Neuronal stem cell (in vitro differentiated cells): ENCODE results near the gene BCL2.

Experiments used
- DNase-seq: peaks from one replicate; pipeline ENCODE4 v3.0.0-alpha.2; 2013; ENCODE audit warnings: low spot score
- H2AFZ ChIP-seq: one replicate; pipeline ENCODE4 v1.6.1; 2013; ENCODE audit warnings: mild to moderate bottlenecking, low read length, inconsistent platforms
- H2AK5ac ChIP-seq: 2 replicates; pipeline ENCODE4 v1.6.1; 2013; ENCODE audit warnings: low read depth, mild to moderate bottlenecking, inconsistent platforms, low read length, moderate library complexity, mixed read lengths
- H2BK120ac ChIP-seq: 2 replicates; pipeline ENCODE4 v1.6.1; 2013; ENCODE audit warnings: low read depth, mild to moderate bottlenecking, inconsistent platforms, low read length, moderate library complexity, mixed read lengths
- H2BK12ac ChIP-seq: one replicate; pipeline ENCODE4 v1.6.1; 2013; ENCODE audit warnings: low read length, inconsistent platforms
- H2BK15ac ChIP-seq: 2 replicates; pipeline ENCODE4 v1.6.1; 2013; ENCODE audit warnings: mild to moderate bottlenecking, low read length, inconsistent platforms, mixed read lengths
- H2BK5ac ChIP-seq: one replicate; pipeline ENCODE4 v1.6.1; 2013; ENCODE audit warnings: inconsistent platforms, mild to moderate bottlenecking, low read length, moderate library complexity
- H3K14ac ChIP-seq: one replicate; pipeline ENCODE4 v1.6.1; 2013; ENCODE audit warnings: low read length, inconsistent platforms
- H3K18ac ChIP-seq: 2 replicates; pipeline ENCODE4 v1.6.1; 2013; ENCODE audit warnings: low read length, inconsistent platforms
- H3K23ac ChIP-seq: 2 replicates; pipeline ENCODE4 v1.6.1; 2013; ENCODE audit warnings: low read depth, mild to moderate bottlenecking, mixed read lengths, low read length, inconsistent platforms; ENCODE audit not compliant: poor library complexity
- H3K27ac ChIP-seq: replicated peaks from 3 replicates; pipeline ENCODE4 v1.5.1; 2013; ENCODE audit warnings: low read length, inconsistent platforms
- H3K27me3 ChIP-seq, 3 experiments: 2 replicates each; pipeline ENCODE4 v1.6.1; 2013; ENCODE audit warnings: low read length in 3 of 3, mild to moderate bottlenecking in 2 of 3, inconsistent platforms in 1 of 3, low read depth in 1 of 3, mixed read lengths in 1 of 3, moderate library complexity in 1 of 3; ENCODE audit not compliant: control insufficient read depth in 3 of 3, insufficient read depth in 3 of 3
- H3K36me3 ChIP-seq, 2 donors: replicated peaks in 1 of 2; 2 replicates each; pipeline ENCODE4 v1.6.1; 2013; ENCODE audit warnings: low read length in 2 of 2; ENCODE audit not compliant: control insufficient read depth in 2 of 2, insufficient read depth in 2 of 2
- H3K4ac ChIP-seq: 2 replicates; pipeline ENCODE4 v1.6.1; 2013; ENCODE audit warnings: inconsistent platforms, mild to moderate bottlenecking, low read length, moderate library complexity
- H3K4me1 ChIP-seq, 2 donors: 1 replicate in 1 of 2; 2 replicates in 1 of 2; pipeline ENCODE4 v1.6.1; 2013; ENCODE audit warnings: low read length in 2 of 2, low read depth in 1 of 2; ENCODE audit not compliant: control insufficient read depth in 2 of 2, insufficient read depth in 1 of 2
- H3K4me2 ChIP-seq: one replicate; pipeline ENCODE4 v1.6.1; 2013; ENCODE audit warnings: mild to moderate bottlenecking, low read length, inconsistent platforms; ENCODE audit not compliant: insufficient read depth, poor library complexity, severe bottlenecking
- H3K4me3 ChIP-seq, 2 donors: 2 replicates each; pipeline ENCODE4 v1.5.1; 2013; ENCODE audit warnings: low read length in 2 of 2, mild to moderate bottlenecking in 2 of 2, inconsistent platforms in 1 of 2, moderate library complexity in 1 of 2
- H3K79me1 ChIP-seq: one replicate; pipeline ENCODE4 v1.6.1; 2013; ENCODE audit warnings: low read depth, mild to moderate bottlenecking, inconsistent platforms, low read length, moderate library complexity
- H3K9ac ChIP-seq: one replicate; pipeline ENCODE4 v1.6.1; 2013; ENCODE audit warnings: mild to moderate bottlenecking, low read depth, low read length, inconsistent platforms; ENCODE audit not compliant: poor library complexity
- H3K9me3 ChIP-seq, 2 donors: replicated peaks in 1 of 2; 2 replicates each; pipeline versions ENCODE3 to v1.6.1; 2013; ENCODE audit warnings: low read length in 2 of 2, mild to moderate bottlenecking in 2 of 2, inconsistent platforms in 1 of 2, low read depth in 1 of 2, mixed read lengths in 1 of 2, moderate library complexity in 1 of 2; ENCODE audit not compliant: control insufficient read depth in 2 of 2, insufficient read depth in 1 of 2
- H4K8ac ChIP-seq: one replicate; pipeline ENCODE4 v1.6.1; 2013; ENCODE audit warnings: low read depth, mild to moderate bottlenecking, inconsistent platforms, low read length, moderate library complexity
- H4K91ac ChIP-seq: one replicate; pipeline ENCODE4 v1.6.1; 2013; ENCODE audit warnings: low read length, low read depth, mild to moderate bottlenecking, inconsistent platforms; ENCODE audit not compliant: poor library complexity
- whole genome bisulfite sequencing, 2 donors: extraction: QIAGEN DNeasy Blood & Tissue Kit; methylation state at CpG; one replicate each; pipeline ENCODE4 v1.1.7; 2013; ENCODE audit warnings: missing lambda C conversion rate in 2 of 2, mixed read lengths in 1 of 2; ENCODE audit not compliant: insufficient read length in 2 of 2, insufficient replicate concordance in 1 of 2; ENCODE audit errors: extremely low coverage in 2 of 2; 5-methylcytosine and 5-hydroxymethylcytosine counted together

The BCL2 gene

DNA sequence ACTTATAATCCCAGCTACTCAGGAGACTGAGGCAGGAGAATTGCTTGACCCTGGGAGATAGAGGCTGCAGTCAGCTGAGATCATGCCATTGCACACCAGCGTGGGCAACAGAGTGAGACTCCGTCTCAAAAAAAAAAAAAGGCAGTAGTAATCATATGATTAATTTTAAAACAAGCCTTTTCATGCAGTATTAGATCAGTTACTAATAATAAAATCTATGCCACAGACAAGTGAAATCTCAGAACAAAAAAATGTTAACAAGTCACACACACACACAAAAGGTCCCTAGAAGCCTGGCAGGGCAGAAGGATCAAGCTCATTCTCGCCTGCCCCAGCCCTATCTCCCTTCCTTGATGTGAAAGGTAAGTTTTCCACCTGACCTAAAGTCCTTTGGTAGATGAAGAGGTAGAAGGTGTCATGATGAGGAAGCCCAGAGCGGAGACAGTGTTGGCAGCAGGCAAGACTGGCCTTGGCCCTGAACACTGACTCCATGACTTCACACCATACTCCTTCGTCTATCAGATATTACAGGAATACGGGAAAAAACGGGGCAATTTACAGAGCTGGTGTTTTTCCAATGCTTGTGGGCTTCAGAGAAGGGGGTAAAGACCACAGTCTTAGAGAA lies 36.8 kb upstream of the BCL2 start:
- Histone ChIP-seq H3K27ac (no peak overlapping the region), H2BK5ac (no peak overlapping the region), H2BK120ac (no peak overlapping the region), H3K4me1 (no peaks in the 10 kb centered on the region), H4K91ac (no peak overlapping the region), H2BK12ac (no peak overlapping the region), H3K14ac (no peak overlapping the region), H3K4ac (no peak overlapping the region), H3K79me1 (no peaks in the 10 kb centered on the region), H3K9me3 (no peaks in the 10 kb centered on the region), H3K18ac (no peak overlapping the region), H4K8ac (no peak overlapping the region), H3K36me3 (peaks cover 16 to 94% of the 10 kb centered on the region in 2 donors), H3K27me3 (no peaks in the 10 kb centered on the region), H3K4me3 (no peak overlapping the region), H2AFZ (no peak overlapping the region), H3K9ac (no peak overlapping the region), H2BK15ac (no peak overlapping the region), H3K23ac (no peak overlapping the region), H2AK5ac (no peak overlapping the region), H3K4me2 (no peak overlapping the region)
- no peak for DNase-seq
- no CpG with 5 or more reads among the region's 7 CpGs for WGBS, 2 donors

- Histone ChIP-seq H3K23ac (no peak overlapping the region), H3K27me3 (no peaks in the 10 kb centered on the region), H3K4me3 (no peak overlapping the region), H2AK5ac (no peak overlapping the region), H3K4me1 (no peaks in the 10 kb centered on the region), H3K9ac (no peak overlapping the region), H4K8ac (no peak overlapping the region), H2BK15ac (no peak overlapping the region), H2BK120ac (no peak overlapping the region), H4K91ac (no peak overlapping the region), H3K4ac (no peak overlapping the region), H3K27ac (no peak overlapping the region), H3K14ac (no peak overlapping the region), H2AFZ (no peak overlapping the region), H2BK12ac (no peak overlapping the region), H3K18ac (no peak overlapping the region), H3K4me2 (no peak overlapping the region), H3K36me3 (peaks cover 28 to 95% of the 10 kb centered on the region in 2 donors), H3K9me3 (no peaks in the 10 kb centered on the region), H3K79me1 (no peaks in the 10 kb centered on the region), H2BK5ac (no peak overlapping the region)
- no peak for DNase-seq
- WGBS, 2 donors: no CpG with 5 or more reads among the region's 2 CpGs
Observed at GRCh38 chr18:63350230-63350629, 30.7 kb upstream of the BCL2 start.

DNA sequence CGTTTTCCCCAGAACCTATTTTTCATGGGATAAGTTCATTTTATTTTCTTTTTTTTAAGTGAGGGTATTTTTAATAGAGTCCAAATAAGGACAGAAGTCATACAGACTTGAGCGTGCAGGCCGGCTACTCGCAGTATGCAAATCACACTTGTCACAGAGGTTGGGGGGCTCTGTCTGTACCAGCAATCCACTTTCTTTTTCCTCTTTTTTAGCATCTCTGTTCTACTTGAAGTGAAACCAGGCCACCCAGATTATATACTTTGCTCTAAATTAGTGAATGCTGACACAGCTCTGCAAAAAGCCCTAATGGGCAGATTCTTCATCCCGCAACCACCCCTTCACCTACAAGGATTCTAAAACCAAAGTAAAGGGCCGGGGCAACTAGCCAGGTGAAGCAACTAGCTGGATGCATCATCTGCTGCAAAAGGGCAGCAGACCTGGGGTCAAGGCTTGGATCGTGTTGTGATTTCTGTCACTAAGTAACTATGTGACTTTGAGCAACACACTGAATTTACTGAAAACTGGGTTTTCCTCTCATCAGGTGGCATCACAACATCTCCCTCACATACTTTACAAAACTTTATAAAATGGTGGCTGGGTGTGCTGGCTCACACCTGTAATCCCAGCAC lies 29.1 kb upstream of the BCL2 start:
- H3K36me3 ChIP-seq: peaks cover 29 to 95% of the 10 kb centered on the region in 2 donors

GRCh38 chr18:63346480-63347183 lies 27.1 kb upstream of the BCL2 start:
- Histone ChIP-seq H3K36me3 (peaks cover 32 to 94% of the 10 kb centered on the region in 2 donors), H3K23ac (no peak overlapping the region), H3K4me2 (no peak overlapping the region), H3K4ac (no peak overlapping the region), H4K8ac (no peak overlapping the region), H3K9me3 (no peaks in the 10 kb centered on the region), H2BK15ac (no peak overlapping the region), H4K91ac (no peak overlapping the region), H3K27me3 (no peaks in the 10 kb centered on the region), H3K14ac (no peak overlapping the region), H2AFZ (no peak overlapping the region), H2AK5ac (no peak overlapping the region), H2BK12ac (no peak overlapping the region), H3K18ac (no peak overlapping the region), H3K27ac (no peak overlapping the region), H2BK120ac (no peak overlapping the region), H3K9ac (no peak overlapping the region), H3K4me1 (no peaks in the 10 kb centered on the region), H3K79me1 (no peaks in the 10 kb centered on the region), H3K4me3 (no peak overlapping the region), H2BK5ac (no peak overlapping the region)
- no CpG with 5 or more reads among the region's 7 CpGs for WGBS, 2 donors
- no peak for DNase-seq

More for the DNA sequence above, 29.1 kb upstream of the BCL2 start:
- H3K4me2 ChIP-seq: no peak overlapping the region
- H3K4me3 ChIP-seq: no peak overlapping the region
- no peak overlapping the region for H2AFZ ChIP-seq
- no peak overlapping the region for H2AK5ac ChIP-seq
- no peak for DNase-seq
- H2BK120ac ChIP-seq: no peak overlapping the region
- H4K91ac ChIP-seq: no peak overlapping the region
- H3K27me3 ChIP-seq: no peaks in the 10 kb centered on the region
- no peak overlapping the region for H3K9ac ChIP-seq
- no peak overlapping the region for H3K4ac ChIP-seq
- H2BK12ac ChIP-seq: no peak overlapping the region
- no peak overlapping the region for H2BK15ac ChIP-seq
- H3K4me1 ChIP-seq: no peaks in the 10 kb centered on the region
- H3K18ac ChIP-seq: no peak overlapping the region
- no peaks in the 10 kb centered on the region for H3K9me3 ChIP-seq
- no peak overlapping the region for H4K8ac ChIP-seq
- no peaks in the 10 kb centered on the region for H3K79me1 ChIP-seq
- no peak overlapping the region for H3K23ac ChIP-seq
- WGBS, 2 donors: no CpG with 5 or more reads among the region's 7 CpGs
- H3K14ac ChIP-seq: no peak overlapping the region
- H2BK5ac ChIP-seq: no peak overlapping the region
- no peak overlapping the region for H3K27ac ChIP-seq
